PC-9 (cell line): ENCODE measurements around the gene SETD3. TPM values are rescaled to one million over a fixed set of nuclear protein-coding genes. Genes with fewer than 3 reads are reported as not detected.

Experiments
- BruUV-seq: library from RNA; stranded (reverse); fragments of 400-500 nt; replicated peaks from 2 replicates; lab custom pipeline; 2021; lab: Mats Ljungman, UMichigan
- CTCF ChIA-PET: fragments of 300-600 bp; sonication (Branson Sonifier 250); formaldehyde crosslinking; loops from one replicate; lab custom pipeline; 2022; ENCODE audit warnings: antibody characterized with exemption; lab: Charles Lee
- POLR2A ChIA-PET: fragments of 300-600 bp; sonication (Branson Sonifier 250); formaldehyde crosslinking; loops from one replicate; lab custom pipeline; 2022; ENCODE audit warnings: antibody characterized with exemption; ENCODE audit not compliant: unreplicated experiment; lab: Charles Lee
- DNase-seq, 2 experiments: peaks; one replicate each; pipeline versions ENCODE4 v3.0.0 to v3.0.0-alpha.2; 2015 to 2022; ENCODE audit warnings: mixed read lengths in 1 of 2
- H2AFZ ChIP-seq: fragments of 200-600 bp; sonication (generic); 2 replicates; pipeline ENCODE4 v1.8.1; 2017; ENCODE audit warnings: antibody characterized with exemption
- H3F3A ChIP-seq: fragments of 200-600 bp; sonication (generic); 2 replicates; pipeline ENCODE4 v1.8.1; 2017; ENCODE audit warnings: antibody characterized with exemption, mild to moderate bottlenecking, low read depth; ENCODE audit not compliant: insufficient read depth
- H3K27ac ChIP-seq: fragments of 200-600 bp; sonication (generic); 2 replicates; pipeline ENCODE4 v1.6.1; 2016; ENCODE audit warnings: mixed run types
- H3K27me3 ChIP-seq: fragments of 200-600 bp; sonication (generic); 2 replicates; pipeline ENCODE4 v1.6.1; 2016; ENCODE audit warnings: low read depth, mixed run types; ENCODE audit not compliant: insufficient read depth
- H3K36me3 ChIP-seq: fragments of 200-600 bp; sonication (generic); 2 replicates; pipeline ENCODE4 v1.6.1; 2016; ENCODE audit warnings: low read depth, mixed run types
- H3K4me1 ChIP-seq: fragments of 200-600 bp; sonication (generic); replicated peaks from 2 replicates; pipeline ENCODE4 v1.6.1; 2016; ENCODE audit warnings: mixed run types; ENCODE audit not compliant: insufficient read depth
- H3K4me2 ChIP-seq: fragments of 200-600 bp; sonication (generic); 2 replicates; pipeline ENCODE4 v1.6.1; 2017; ENCODE audit warnings: mixed run types
- H3K4me3 ChIP-seq: fragments of 200-600 bp; sonication (generic); 2 replicates; pipeline ENCODE4 v1.6.1; 2016; ENCODE audit warnings: mixed run types
- H3K79me2 ChIP-seq: fragments of 200-600 bp; sonication (generic); 2 replicates; pipeline ENCODE4 v1.6.1; 2017; ENCODE audit warnings: low read depth, mixed run types
- H3K9me2 ChIP-seq: fragments of 200-600 bp; sonication (generic); 2 replicates; pipeline ENCODE4 v1.8.1; 2017; ENCODE audit warnings: mild to moderate bottlenecking; ENCODE audit not compliant: insufficient read depth
- H3K9me3 ChIP-seq: fragments of 200-600 bp; sonication (generic); 2 replicates; pipeline ENCODE4 v1.8.1; 2016; ENCODE audit warnings: low read depth; ENCODE audit not compliant: insufficient read depth
- H4K20me1 ChIP-seq: fragments of 200-600 bp; sonication (generic); 2 replicates; pipeline ENCODE4 v1.8.1; 2017; ENCODE audit not compliant: insufficient read depth
- EZH2 ChIP-seq: fragments of 200-600 bp; sonication (generic); IDR thresholded peaks from 2 replicates; pipeline ENCODE4 v1.8.0; 2017; ENCODE audit warnings: antibody characterized with exemption, low read depth
- intact Hi-C: fragments of 100-400 bp; cut with micrococcal nuclease; formaldehyde crosslinking; loops from one replicate; pipeline ENCODE4 v1.10.0; 2022; ENCODE audit not compliant: unreplicated experiment
- total RNA-seq: library from RNA; stranded (reverse); gene quantifications from 2 replicates; pipeline ENCODE4 v1.2.3, GENCODE V29; 2021
- TF ChIP-seq, protein P1 (sequence below): fragments of 200-600 bp; sonication (generic); conservative IDR thresholded peaks from 2 replicates; pipeline ENCODE4 v1.6.1; 2017; ENCODE audit warnings: mixed run types, antibody characterized with exemption, mild to moderate bottlenecking, moderate library complexity

SETD3 gene
- total RNA-seq, 1 experiment from 2014 or later: 13.4 TPM

DNA sequence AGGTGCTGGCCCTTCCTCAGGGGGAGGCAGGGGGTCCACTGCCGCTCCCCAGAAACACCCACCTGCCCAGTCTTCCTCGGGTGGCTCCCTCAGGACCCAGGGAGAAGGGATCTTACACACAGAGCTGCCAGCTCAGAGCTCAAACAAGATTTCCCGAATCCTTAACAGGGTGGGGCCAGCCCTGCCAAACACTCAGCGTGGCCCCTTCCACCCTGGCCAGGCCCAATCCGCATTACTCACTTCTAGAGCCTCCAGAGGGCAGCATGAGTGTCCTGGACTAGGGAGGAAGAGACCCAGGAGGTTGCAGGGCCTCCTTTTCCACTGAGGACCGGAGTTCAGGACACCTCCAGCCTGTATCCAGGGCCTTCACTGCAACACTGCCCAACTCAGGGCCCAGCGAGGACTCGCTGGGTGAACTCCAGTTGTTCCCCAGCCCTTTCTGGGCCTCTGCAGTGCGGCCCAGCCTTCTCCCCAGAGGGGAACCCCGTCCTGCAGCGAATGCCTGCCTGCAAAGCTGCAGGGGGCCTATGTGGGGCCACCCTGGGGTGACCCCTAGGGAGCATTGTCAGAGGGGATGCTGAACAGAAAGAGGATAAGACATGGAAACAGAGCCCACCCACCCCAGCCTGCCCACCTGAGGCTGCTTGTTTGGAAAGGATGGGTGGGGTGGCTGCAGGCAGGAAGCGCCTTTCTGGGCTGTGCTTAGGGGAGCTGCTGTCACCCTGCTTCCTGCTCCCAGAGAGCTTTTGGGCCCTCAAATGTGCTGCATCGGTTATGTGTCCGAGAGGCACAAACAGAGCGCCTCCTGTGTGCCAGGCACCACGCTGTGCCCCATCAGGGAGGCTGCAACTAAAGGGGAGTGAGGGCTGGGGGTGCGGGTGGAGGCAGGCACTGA, 44.4 kb upstream of the SETD3 start:
- Histone ChIP-seq H3K27me3 (no peaks in the 10 kb centered on the region), H4K20me1 (no peaks in the 10 kb centered on the region), H2AFZ (no peak overlapping the region), H3K27ac (no peak overlapping the region), H3K4me2 (no peak overlapping the region), H3K9me2 (no peaks in the 10 kb centered on the region), H3K4me3 (no peak overlapping the region), H3K36me3 (no peaks in the 10 kb centered on the region), H3K9me3 (no peaks in the 10 kb centered on the region), H3F3A (no peaks in the 10 kb centered on the region), H3K79me2 (no peaks in the 10 kb centered on the region), H3K4me1 (no peaks in the 10 kb centered on the region)
- intact Hi-C loops: loop anchor here (5.0 kb wide), 1 partner anchor 37 kb away; no protein-coding TSS in a partner anchor
- CTCF ChIA-PET: interaction anchor here (0.5 to 0.7 kb wide), 2 partner anchors 79 to 81 kb away, joined by 3 read pairs; no protein-coding TSS in a partner anchor
- DNase-seq: no peak
- no TSS peak for BruUV-seq
- POLR2A ChIA-PET: no interaction called here
- TF ChIP-seq, protein P1, sequence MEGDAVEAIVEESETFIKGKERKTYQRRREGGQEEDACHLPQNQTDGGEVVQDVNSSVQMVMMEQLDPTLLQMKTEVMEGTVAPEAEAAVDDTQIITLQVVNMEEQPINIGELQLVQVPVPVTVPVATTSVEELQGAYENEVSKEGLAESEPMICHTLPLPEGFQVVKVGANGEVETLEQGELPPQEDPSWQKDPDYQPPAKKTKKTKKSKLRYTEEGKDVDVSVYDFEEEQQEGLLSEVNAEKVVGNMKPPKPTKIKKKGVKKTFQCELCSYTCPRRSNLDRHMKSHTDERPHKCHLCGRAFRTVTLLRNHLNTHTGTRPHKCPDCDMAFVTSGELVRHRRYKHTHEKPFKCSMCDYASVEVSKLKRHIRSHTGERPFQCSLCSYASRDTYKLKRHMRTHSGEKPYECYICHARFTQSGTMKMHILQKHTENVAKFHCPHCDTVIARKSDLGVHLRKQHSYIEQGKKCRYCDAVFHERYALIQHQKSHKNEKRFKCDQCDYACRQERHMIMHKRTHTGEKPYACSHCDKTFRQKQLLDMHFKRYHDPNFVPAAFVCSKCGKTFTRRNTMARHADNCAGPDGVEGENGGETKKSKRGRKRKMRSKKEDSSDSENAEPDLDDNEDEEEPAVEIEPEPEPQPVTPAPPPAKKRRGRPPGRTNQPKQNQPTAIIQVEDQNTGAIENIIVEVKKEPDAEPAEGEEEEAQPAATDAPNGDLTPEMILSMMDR: no peak
- no peak for TF ChIP-seq EZH2

DNA sequence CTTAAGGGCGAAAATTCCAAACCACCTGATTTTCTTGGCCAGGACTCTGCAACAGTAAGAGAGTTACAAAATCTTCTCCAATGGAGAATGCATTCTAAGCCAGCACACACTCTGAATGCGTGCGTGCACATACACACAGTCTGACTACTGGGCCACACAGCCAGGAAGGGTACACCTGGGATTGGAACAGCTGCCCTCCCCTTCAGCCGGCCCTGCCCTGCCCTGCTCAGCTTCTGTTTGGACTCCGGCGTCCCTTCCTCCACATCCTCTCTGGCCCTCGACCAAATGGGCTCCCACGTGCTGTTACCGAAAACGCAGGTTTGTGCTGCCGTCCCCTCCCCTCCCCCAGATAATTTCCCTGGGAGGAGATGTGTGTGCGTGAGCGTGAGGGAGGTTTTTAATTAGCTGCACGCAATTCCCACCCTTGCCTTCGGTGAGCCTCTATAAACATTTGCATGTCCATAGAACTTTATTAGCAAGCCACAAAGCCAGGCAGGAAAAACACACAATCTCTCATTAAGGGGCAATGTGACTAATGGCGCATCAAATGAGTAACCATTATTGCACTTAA, 43.5 kb upstream of the SETD3 start:
- H3F3A ChIP-seq: no peaks in the 10 kb centered on the region
- ChIA-PET POLR2A (no interaction called here), CTCF (interaction anchor here (0.5 to 0.7 kb wide), 2 partner anchors 80 to 82 kb away, joined by 3 read pairs; no protein-coding TSS in a partner anchor)
- no peak overlapping the region for H2AFZ ChIP-seq
- H3K9me3 ChIP-seq: no peaks in the 10 kb centered on the region
- no peaks in the 10 kb centered on the region for H3K9me2 ChIP-seq
- H3K27me3 ChIP-seq: no peaks in the 10 kb centered on the region
- intact Hi-C loops: loop anchor here (5.0 kb wide), 1 partner anchor 38 kb away; no protein-coding TSS in a partner anchor
- H3K4me2 ChIP-seq: no peak overlapping the region
- TF ChIP-seq, protein P1: no peak
- TF ChIP-seq EZH2: no peak
- H3K36me3 ChIP-seq: no peaks in the 10 kb centered on the region
- H3K4me1 ChIP-seq: no peaks in the 10 kb centered on the region
- BruUV-seq: no TSS peak
- DNase-seq: no peak
- no peak overlapping the region for H3K27ac ChIP-seq
- H4K20me1 ChIP-seq: no peaks in the 10 kb centered on the region
- no peaks in the 10 kb centered on the region for H3K79me2 ChIP-seq
- H3K4me3 ChIP-seq: no peak overlapping the region

DNA sequence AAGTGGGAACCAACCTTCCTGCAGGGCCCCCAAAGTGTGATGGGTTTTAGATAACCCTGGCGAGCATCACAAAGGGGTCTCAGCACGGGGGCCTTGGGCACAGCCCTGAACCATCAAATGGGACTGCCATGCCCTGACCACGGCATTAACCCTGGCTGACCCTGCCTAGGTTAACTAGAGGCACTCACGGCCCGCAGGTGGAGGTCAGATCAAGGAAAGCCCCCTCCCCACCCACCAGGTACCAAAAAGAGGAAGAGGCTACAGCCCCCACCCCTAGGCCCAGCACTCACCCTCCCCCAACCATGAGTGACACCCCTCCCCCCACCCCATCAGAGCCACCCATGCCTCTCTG, 43.0 kb upstream of the SETD3 start:
- H2AFZ ChIP-seq: no peak overlapping the region
- CTCF ChIA-PET: no interaction called here
- no peaks in the 10 kb centered on the region for H4K20me1 ChIP-seq
- no peak overlapping the region for H3K4me3 ChIP-seq
- H3K36me3 ChIP-seq: no peaks in the 10 kb centered on the region
- H3K9me3 ChIP-seq: no peaks in the 10 kb centered on the region
- TF ChIP-seq, protein P1: no peak
- TF ChIP-seq EZH2: no peak
- H3K4me2 ChIP-seq: no peak overlapping the region
- H3K79me2 ChIP-seq: no peaks in the 10 kb centered on the region
- no peaks in the 10 kb centered on the region for H3F3A ChIP-seq
- intact Hi-C loops: loop anchor here (5.0 kb wide), 1 partner anchor 39 kb away; no protein-coding TSS in a partner anchor
- no peak overlapping the region for H3K27ac ChIP-seq
- no peak for DNase-seq
- no peaks in the 10 kb centered on the region for H3K27me3 ChIP-seq
- no TSS peak for BruUV-seq
- H3K4me1 ChIP-seq: no peaks in the 10 kb centered on the region
- POLR2A ChIA-PET: no interaction called here
- no peaks in the 10 kb centered on the region for H3K9me2 ChIP-seq
